Type B pancreatic cell (in vitro differentiated cells): Measurements from ENCODE around the gene ARRDC1. TPM values are rescaled to one million over a fixed set of nuclear protein-coding genes. Genes with fewer than 3 reads are reported as not detected.
"Not testable (repeated sequence)": the region's sequence is repeated elsewhere in the genome, so short reads cannot be mapped to it uniquely, and the experiment has no call there.

Experiments used
- DNase-seq: peaks from one replicate; pipeline ENCODE4 v3.0.0; 2021; ENCODE audit warnings: mixed read lengths; ENCODE audit not compliant: unreplicated experiment; ENCODE audit errors: extremely low spot score
- H3K27ac Mint-ChIP-seq: 2 replicates; pipeline ENCODE4 v1.8.0; 2021; ENCODE audit warnings: mild to moderate bottlenecking, mixed read lengths
- H3K27me3 Mint-ChIP-seq: 2 replicates; pipeline ENCODE4 v1.8.0; 2021; ENCODE audit warnings: mixed read lengths
- H3K36me3 Mint-ChIP-seq: 2 replicates; pipeline ENCODE4 v1.8.0; 2021; ENCODE audit warnings: mixed read lengths
- H3K4me1 Mint-ChIP-seq: one replicate; pipeline ENCODE4 v1.8.0; 2021; ENCODE audit warnings: mixed read lengths; ENCODE audit not compliant: unreplicated experiment
- H3K4me3 Mint-ChIP-seq: 2 replicates; pipeline ENCODE4 v1.8.0; 2021; ENCODE audit warnings: mild to moderate bottlenecking, mixed read lengths
- H3K9me3 Mint-ChIP-seq: 2 replicates; pipeline ENCODE4 v1.8.0; 2021; ENCODE audit warnings: mixed read lengths
- total RNA-seq: library from RNA; stranded (reverse); gene quantifications from 2 replicates; pipeline ENCODE4 v1.2.1, GENCODE V29; 2021; ENCODE audit warnings: low replicate concordance
- TF ChIP-seq, protein P1 (sequence below): fragments of 200-600 bp; sonication (generic); conservative IDR thresholded peaks from 2 replicates; pipeline ENCODE4 v1.5.0; 2021; ENCODE audit warnings: antibody characterized with exemption, mild to moderate bottlenecking

Gene ARRDC1
- total RNA-seq, 1 donor from 2014 or later, result 46.4 TPM

DNA sequence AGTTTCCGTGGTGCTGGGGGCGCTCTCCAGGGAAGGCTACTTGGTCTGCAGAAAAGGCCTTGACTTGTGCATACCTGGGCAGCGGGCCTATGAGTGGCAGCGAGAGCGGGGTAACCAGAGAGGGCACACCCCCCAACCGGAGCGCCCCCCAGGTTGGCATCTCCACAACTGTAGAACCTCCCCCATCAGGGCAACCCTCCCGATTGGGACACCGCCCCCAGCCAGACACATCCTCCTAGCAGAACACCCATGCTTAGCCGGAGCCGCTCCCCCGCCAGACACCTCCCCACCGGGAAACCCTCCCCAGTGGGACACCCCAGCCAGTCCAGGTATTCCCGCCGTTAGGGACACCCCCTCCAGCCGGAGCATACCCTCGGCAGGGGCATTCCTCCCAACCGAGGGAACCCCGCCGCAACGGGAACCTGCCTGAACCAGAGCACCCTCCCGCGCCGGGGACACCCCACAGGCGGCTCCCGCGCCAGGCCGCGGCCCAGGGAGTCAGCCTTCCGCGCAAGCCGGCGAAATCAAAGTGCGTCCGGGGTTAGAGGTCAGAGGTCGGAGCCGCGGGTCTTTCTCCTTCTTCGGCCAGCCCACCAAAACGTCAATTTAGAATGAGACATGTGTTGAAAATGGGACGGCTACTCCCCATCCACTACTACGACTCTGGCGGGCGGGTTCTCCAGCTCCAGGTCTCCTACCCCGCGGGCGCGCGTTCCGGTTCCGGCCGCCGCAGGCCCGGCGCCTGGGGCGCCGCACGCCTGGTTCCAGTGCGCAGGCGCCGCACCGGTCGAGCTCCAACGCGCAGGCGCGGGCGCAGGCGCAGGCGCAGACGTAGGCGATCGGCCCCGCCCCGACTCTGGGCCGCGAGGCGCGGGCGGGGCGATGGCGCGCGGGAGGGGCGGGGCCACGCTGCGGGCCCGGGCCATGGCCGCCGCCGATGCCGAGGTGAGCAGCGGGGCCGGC lies 12.9 kb downstream of the ARRDC1 start, which contains the start of gene EHMT1:
Gene EHMT1, plus strand, starts transcription at position 901 of the 963 bp plus-strand sequence. Its CDS starts 24 bp downstream, at position 925.
- no peaks in the 10 kb centered on the region for H3K9me3 Mint-ChIP-seq
- no peaks in the 10 kb centered on the region for H3K27me3 Mint-ChIP-seq
- H3K27ac Mint-ChIP-seq, result peak within 1 kb of the TSS; percentile 95
- TF ChIP-seq, protein P1, sequence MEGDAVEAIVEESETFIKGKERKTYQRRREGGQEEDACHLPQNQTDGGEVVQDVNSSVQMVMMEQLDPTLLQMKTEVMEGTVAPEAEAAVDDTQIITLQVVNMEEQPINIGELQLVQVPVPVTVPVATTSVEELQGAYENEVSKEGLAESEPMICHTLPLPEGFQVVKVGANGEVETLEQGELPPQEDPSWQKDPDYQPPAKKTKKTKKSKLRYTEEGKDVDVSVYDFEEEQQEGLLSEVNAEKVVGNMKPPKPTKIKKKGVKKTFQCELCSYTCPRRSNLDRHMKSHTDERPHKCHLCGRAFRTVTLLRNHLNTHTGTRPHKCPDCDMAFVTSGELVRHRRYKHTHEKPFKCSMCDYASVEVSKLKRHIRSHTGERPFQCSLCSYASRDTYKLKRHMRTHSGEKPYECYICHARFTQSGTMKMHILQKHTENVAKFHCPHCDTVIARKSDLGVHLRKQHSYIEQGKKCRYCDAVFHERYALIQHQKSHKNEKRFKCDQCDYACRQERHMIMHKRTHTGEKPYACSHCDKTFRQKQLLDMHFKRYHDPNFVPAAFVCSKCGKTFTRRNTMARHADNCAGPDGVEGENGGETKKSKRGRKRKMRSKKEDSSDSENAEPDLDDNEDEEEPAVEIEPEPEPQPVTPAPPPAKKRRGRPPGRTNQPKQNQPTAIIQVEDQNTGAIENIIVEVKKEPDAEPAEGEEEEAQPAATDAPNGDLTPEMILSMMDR, result no peak
- peaks cover 5% of the 10 kb centered on the region for H3K36me3 Mint-ChIP-seq
- peak within 1 kb of the TSS; percentile 94 for H3K4me3 Mint-ChIP-seq
- peaks cover 31% of the 10 kb centered on the region for H3K4me1 Mint-ChIP-seq
- DNase-seq, result peak; percentile 97

DNA sequence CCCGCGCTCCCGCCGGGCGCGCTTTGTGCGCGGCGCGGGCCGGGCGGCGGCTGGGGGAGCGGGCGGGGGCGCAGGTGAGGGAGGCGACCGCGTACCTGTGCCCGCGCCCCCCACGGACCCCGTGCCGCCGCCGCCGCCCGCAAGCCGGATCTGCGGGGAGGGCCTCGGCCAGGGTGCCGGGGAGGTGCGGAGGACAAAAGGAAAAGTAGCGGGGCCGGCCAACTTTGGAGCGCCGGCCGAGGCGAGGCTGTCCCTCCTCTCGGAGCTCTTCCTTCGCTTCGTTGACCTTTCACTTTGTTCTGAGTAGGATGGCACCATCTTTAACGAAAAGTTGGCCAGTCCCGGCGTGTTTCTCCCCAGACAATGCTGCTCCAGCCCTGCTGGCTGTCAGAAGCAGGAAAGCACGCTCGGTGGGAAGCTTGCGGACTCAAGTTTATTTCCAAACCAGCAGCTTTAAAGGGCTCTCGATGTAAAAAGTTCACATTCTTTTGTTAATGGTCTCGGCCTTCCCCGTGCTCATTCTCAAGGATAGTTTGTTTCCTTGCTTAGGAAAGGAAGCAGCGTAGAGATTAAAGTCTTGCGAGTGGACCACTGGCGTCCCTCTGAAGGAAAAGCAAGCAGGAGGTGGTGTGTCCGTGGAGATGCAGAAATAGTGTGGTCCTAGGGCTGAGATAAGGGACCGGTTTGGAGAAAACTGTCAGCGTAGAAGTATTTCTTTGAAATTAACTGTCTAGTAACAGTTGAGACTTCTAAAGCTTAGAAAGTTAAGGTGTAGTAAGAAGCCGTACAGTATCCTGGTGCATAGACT lies 14.0 kb downstream of the ARRDC1 start:
- Mint-ChIP-seq H3K36me3 (peaks cover 10% of the 10 kb centered on the region), H3K27me3 (no peaks in the 10 kb centered on the region), H3K27ac (peak overlapping the region; percentile 95), H3K4me3 (peak overlapping the region; percentile 94), H3K9me3 (no peaks in the 10 kb centered on the region), H3K4me1 (peaks cover 31% of the 10 kb centered on the region)
- TF ChIP-seq, protein P1, result no peak
- DNase-seq, result no peak

DNA sequence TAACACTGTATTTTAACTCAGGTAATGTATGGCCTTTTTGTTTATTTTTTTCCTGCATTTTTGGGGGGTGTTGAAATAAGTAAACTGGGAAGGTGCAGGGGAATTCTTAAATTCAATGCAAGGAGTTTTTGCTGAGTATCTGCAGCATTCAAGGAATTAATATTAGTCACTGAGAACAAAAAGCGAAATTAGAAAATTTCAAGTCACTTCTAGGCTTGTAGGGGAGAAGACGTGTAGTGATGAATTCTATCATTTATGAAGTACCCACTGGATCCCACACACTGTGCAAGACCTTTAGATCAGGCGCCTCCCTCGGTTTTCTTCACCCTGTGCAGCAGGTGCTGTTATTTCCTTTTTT lies 14.5 kb downstream of the ARRDC1 start:
- TF ChIP-seq, protein P1, result no peak
- Mint-ChIP-seq H3K27me3 (no peaks in the 10 kb centered on the region), H3K4me3 (peak overlapping the region; percentile 94), H3K4me1 (peaks cover 31% of the 10 kb centered on the region), H3K27ac (peak overlapping the region; percentile 95), H3K36me3 (peaks cover 10% of the 10 kb centered on the region), H3K9me3 (no peaks in the 10 kb centered on the region)
- no peak for DNase-seq

DNA sequence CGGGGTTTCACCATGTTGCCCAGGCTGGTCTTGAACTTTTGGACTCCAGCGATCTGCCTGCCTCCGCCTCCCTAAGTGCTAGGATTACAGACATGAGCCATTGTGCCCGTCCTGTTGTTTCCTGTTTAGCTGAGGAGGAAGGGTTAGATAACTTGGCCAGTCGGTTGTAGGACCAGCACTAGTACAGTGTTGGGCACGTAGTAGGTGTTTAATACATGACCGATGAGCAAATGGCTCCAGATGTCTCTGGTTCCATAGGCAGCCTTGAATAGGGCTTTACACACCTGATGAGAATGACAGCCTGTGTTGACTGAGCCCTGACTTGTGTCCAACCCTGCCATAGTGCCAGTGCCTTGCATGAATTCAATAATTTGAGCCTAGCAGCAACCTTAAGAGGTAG lies 15.1 kb downstream of the ARRDC1 start:
- no peaks in the 10 kb centered on the region for H3K9me3 Mint-ChIP-seq
- peaks cover 31% of the 10 kb centered on the region for H3K4me1 Mint-ChIP-seq
- TF ChIP-seq, protein P1, result no peak
- no peak for DNase-seq
- peak overlapping the region; percentile 75 for H3K4me3 Mint-ChIP-seq
- H3K27me3 Mint-ChIP-seq, result no peaks in the 10 kb centered on the region
- peaks cover 16% of the 10 kb centered on the region for H3K36me3 Mint-ChIP-seq
- peak overlapping the region; percentile 55 for H3K27ac Mint-ChIP-seq

DNA sequence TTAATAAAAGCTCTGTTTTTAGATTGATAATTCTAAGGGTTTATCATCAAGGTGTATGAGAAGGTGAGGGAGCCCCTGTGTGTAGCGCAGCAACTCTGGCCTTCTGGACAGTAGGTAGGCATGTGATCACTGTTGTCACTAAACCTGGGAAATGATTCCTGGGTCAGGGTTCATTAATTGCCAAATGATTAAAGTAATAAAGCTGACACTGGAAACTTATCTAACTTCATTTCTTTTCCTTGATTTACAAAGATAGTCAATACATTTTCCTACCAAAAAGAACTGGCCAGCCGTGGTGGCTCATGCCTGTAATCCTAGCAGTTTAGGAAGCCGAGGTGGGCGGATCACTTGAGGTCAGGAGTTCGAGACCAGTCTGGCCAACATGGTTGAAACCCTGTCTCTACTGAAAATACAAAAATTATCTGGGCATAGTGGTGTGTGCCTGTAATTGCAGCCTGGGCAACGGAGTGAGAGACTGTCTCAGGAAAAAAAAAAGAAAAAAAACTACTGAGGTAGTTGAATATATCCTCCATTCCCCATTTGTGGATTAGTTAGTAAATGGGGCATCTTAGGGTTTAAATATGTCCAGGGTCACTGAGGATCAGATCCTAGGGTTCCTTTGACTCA lies 15.8 kb downstream of the ARRDC1 start:
- peaks cover 31% of the 10 kb centered on the region for H3K4me1 Mint-ChIP-seq

DNA sequence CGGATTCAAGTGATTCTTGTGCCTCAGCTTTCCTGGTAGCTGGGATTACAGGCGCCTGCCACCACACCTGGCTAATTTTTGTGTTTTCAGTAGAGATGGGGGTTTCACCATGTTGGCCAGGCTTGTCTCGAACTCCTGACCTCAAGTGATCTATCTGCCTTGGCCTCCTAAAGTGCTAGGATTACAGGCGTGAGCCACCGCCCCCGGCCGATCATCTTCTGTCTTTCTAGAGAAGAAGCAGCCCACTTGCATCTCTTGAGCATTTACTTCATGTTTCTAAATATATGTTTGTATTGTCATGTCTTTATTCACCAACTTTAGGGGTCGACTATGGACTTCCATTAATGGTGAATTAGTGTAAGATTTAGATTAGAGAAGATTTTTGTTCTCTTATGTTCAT lies 16.7 kb downstream of the ARRDC1 start:
- not testable (repeated sequence) for H3K4me3 Mint-ChIP-seq, H3K27me3 Mint-ChIP-seq, H3K9me3 Mint-ChIP-seq, DNase-seq
- peaks cover 20% of the 10 kb centered on the region for H3K36me3 Mint-ChIP-seq
- peak overlapping the region; percentile 39 for H3K27ac Mint-ChIP-seq
- H3K4me1 Mint-ChIP-seq, result peaks cover 31% of the 10 kb centered on the region

More for the DNA sequence above, 15.8 kb downstream of the ARRDC1 start:
- Mint-ChIP-seq H3K27me3 (no peaks in the 10 kb centered on the region), H3K36me3 (peaks cover 17% of the 10 kb centered on the region), H3K4me3 (peak overlapping the region; percentile 75), H3K27ac (peak overlapping the region; percentile 55), H3K9me3 (no peaks in the 10 kb centered on the region)
- no peak for DNase-seq
- TF ChIP-seq, protein P1, result peak; percentile 71
